Ishikawa (cell line): ENCODE data around the gene SOX1.

Experiments
- CEBPB ChIP-seq: IDR thresholded peaks from 2 replicates; pipeline ENCODE4 v1.6.1; 2012
- EGR1 ChIP-seq: IDR thresholded peaks from 2 replicates; pipeline ENCODE4 v1.6.1; 2012
- RAD21 ChIP-seq: IDR thresholded peaks from 2 replicates; pipeline ENCODE4 v1.6.1; 2012; ENCODE audit warnings: low read depth
- TAF1 ChIP-seq: IDR thresholded peaks from 2 replicates; pipeline ENCODE4 v1.6.1; 2012; ENCODE audit warnings: low read depth, mild to moderate bottlenecking

- TF ChIP-seq RAD21 (no peak), TAF1 (no peak), EGR1 (no peak), CEBPB (no peak)
These were observed 36.4 kb downstream of the SOX1 start for GRCh38 chr13:112103260-112103838.
